ENCODE data around the gene LSP1.

The LSP1 gene

DNA sequence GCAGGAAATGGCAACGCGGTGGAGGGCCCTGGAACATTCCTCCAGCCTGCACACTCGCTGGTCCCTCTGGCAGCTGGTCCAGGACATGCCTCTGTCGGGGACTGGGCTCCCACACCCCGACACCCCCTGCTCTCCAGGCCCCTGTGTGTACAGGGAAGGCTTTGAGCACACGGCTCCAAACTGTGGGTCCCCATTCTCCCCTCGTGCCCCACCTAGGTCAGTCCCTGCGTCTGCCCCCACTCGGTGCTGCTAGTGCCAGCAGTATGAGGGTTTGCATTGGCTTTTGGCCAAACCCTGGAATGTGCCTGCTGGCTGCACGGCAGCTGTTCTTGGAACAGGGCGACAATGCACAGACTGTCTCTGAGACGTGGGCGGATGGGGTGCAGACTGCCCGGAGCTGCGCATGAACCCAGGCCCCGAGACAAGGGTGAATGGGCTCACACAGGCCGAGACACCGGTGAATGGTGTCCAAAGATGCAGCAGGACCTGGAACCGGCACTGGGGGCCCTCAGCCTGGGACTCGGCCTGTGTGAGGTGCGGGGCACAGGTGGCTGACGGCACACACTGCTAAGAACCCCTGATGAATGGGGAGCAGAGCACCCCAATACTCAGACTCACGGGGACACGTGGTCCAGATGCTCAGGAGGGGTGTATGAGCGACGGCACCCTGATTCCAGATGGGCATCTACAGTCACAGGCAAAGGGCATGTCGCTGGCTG is 25.6 kb upstream of the LSP1 start:
- DNase-seq (ENCODE audit: low read depth in 1 of 2, low spot score in 1 of 2), result peak; percentile 79 to 97
- TF ChIP-seq JUND (IDR thresholded peaks at IDR 0.05; ENCODE audit: low read depth), result no peak
- in situ Hi-C loops (cut with HindIII; ENCODE audit: low pct_unique_long_range_greater_than_20kb, low sequenced_read_pairs), result no loop called here

DNA sequence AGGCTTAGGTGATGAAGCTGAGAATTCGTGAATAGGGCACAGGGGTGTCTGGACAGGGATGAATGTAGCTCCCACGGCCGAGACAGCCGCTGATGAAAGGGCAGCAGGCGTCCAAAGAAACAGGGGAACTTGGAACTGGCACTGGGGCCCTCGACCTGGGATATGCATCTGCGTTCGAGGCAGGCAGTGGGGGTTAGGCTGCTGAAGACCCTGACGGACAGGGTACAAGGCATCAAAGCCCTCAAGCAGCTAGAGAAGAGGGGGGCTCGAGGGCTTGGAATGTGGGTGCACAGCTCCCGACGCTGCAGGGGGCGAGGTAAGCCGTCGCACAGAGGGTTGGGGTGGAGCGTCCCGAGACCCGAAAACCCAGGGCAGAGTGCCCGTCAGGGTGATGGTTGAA is 25.0 kb upstream of the LSP1 start:
- in situ Hi-C loops (cut with HindIII; ENCODE audit: low pct_unique_long_range_greater_than_20kb, low sequenced_read_pairs), result no loop called here
- DNase-seq (ENCODE audit: low read depth in 1 of 2, low spot score in 1 of 2), result no peak
- no peak for TF ChIP-seq JUND (IDR thresholded peaks at IDR 0.05; ENCODE audit: low read depth)

DNA sequence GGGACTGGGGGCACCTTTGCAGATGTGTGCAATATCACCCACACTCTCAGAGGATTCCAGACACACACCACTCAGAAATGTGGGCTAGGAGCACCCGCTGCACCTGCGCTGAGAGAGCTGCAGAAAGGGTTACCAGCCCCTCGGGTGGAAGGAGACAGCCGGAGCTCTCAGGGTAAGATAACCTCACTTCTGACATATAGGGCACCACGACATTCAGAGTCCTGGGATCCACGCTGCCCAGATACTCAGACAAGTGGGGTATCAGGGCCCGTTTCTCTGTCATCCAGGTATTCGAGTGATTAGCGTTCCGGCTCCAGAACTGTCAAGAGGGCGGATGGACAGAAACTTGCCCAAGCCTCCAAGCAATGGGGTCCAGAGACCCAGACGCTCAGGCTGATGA is 24.3 kb upstream of the LSP1 start:
- in situ Hi-C loops (cut with HindIII; ENCODE audit: low pct_unique_long_range_greater_than_20kb, low sequenced_read_pairs), result no loop called here
- no peak for DNase-seq (ENCODE audit: low read depth in 1 of 2, low spot score in 1 of 2)
- no peak for TF ChIP-seq JUND (IDR thresholded peaks at IDR 0.05; ENCODE audit: low read depth)

DNA sequence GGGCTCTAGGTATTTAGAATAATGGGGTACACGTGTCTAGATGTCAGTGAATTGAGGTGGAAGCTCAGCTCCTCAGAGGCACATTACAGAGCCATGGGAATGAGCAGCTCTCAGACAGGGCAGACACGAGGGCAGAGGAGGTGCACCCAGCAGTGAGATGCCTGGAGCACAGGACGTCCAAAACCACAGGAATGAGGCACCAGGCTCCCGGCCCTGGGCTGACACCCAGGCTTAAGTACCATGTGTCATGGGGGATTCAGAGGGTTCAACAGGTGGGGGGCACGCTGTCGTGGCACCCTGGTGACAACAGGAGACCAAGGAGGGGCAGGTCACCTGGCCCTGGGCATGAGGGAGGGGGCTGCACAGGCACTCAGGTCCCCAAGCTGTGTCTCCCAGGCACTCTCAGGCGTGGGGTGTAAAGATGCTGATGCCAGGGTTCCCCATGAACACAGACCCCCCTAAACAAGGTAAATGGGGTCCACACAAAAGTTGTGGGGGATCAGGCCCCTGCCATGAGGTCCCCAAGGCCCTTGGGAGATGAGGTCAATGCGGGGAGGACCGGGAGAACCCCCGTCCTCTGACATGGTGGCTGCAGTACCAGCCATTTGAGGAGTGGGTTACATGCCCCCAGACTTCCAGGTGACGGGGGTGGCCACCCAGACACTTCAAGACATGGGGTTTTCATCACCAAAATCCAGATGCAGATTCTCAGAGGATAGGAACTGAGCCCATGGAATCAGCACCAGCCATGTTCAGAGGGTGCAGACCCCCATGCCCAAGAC is 23.7 kb upstream of the LSP1 start:
- peak; percentile 70 to 93 for DNase-seq (ENCODE audit: low read depth in 1 of 2, low spot score in 1 of 2)
- in situ Hi-C loops (cut with HindIII; ENCODE audit: low pct_unique_long_range_greater_than_20kb, low sequenced_read_pairs), result no loop called here
- TF ChIP-seq JUND (IDR thresholded peaks at IDR 0.05; ENCODE audit: low read depth), result no peak

DNA sequence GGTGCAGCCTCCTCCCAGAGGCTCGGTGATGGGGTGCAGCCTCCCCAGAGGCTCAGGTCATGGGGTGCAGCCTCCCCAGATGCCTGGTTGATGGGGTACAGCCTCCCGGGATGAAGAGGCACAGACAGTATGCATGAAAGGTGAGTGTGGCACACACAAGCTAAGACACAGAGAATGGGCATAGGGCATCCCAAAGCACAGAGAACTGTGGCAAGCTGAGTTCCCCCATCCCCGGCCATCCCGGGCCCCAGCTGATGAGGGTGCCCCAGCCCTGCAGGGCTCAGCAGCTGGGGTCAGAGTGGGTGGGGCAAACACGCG is 22.9 kb upstream of the LSP1 start:
- peak in 1 of 2 experiments; percentile 70 for DNase-seq (ENCODE audit: low read depth in 1 of 2, low spot score in 1 of 2)
- in situ Hi-C loops (cut with HindIII; ENCODE audit: low pct_unique_long_range_greater_than_20kb, low sequenced_read_pairs), result no loop called here
- no peak for TF ChIP-seq JUND (IDR thresholded peaks at IDR 0.05; ENCODE audit: low read depth)

DNA sequence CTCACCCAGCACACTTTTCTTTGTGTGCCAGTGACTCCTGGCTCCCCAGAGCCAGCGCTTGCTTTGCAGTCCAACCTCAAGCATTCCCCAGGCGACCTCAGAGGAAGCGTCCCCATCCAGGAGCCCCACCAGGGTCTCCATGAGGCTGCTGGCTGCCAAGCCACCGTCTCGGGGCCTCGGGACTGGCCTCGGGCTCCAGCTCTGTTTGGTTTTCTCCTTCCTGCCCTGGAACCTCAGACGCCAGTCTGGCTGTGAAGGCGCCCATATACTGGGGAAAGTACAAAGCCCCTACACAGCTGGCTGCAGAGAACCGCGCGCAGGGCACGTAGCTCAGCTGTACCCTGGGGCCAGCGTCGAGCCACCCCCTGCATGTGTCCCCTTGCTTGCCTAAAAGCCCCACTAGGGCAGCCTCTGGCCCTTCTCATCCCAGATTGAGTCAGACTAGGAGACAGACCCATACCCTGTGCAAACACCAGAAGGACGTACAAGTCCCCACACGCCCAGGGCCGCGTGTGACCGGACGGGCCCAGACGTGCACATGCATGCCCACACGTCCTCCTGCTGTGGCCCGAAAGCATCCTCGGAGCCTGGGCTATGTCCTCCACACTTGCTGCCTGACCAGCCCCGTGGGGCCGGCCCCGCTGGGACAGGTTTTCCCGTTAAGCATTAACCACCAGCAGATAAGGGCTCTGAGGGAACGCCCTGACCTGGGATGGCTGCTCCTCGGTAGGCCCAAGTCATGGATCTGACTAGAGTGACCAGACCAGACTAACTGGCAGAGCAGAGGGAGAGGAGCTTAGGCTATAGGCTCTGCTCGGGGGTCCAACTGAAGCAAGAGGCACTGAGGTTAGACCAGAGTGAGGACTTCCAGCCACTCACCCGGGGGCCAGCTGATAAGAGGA is 22.3 kb upstream of the LSP1 start:
- in situ Hi-C loops (cut with HindIII; ENCODE audit: low pct_unique_long_range_greater_than_20kb, low sequenced_read_pairs), result no loop called here
- no peak; the same call in 1 of the 2 replicates for TF ChIP-seq JUND (IDR thresholded peaks at IDR 0.05; ENCODE audit: low read depth)
- DNase-seq (ENCODE audit: low read depth in 1 of 2, low spot score in 1 of 2), result peak in 1 of 2 experiments; percentile 86

DNA sequence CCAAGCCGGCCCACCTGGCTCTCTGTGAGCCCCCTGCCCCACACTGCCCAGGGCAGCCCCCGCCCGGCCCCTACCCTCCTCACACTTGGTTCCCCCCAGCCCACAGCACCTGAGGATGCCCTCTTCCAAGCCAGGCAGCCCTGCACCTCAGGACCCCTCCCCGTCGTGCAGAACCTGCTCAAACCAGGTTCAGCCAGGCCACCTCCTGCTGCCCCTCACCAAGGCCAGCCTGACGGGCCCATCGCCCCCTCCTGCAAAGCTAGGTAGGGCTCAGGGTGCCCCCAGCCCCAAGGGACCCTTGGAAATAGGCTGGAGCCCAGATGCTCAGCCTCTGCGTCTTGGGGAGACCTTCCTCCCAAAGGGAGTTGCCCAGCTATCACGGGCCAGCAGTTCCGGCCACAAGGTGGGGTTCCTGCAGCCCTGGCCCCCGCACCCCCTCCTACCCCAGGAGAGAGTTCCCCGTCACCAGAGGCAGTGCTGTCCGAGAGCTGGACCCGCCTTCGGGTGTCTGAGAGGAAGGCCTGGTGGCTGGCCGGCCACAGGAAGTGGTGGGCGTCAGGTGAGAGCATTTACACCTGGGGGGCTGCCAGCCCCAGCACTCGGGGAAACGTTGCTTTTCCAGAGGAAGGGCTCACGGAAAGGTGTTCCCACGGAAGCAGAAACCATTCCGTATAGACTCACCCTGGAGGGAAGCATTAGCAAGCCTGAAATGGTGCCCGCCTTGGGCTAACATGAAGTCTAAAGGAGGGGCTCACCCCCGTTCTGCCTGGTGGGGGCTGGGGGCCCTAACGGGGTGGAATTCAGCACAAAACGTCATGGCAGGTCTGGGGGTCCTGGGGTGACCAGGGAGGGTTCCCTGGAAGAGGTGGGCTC is 21.3 kb upstream of the LSP1 start:
- no peak for TF ChIP-seq JUND (IDR thresholded peaks at IDR 0.05; ENCODE audit: low read depth)
- in situ Hi-C loops (cut with HindIII; ENCODE audit: low pct_unique_long_range_greater_than_20kb, low sequenced_read_pairs), result no loop called here
- DNase-seq (ENCODE audit: low read depth in 1 of 2, low spot score in 1 of 2), result no peak

DNA sequence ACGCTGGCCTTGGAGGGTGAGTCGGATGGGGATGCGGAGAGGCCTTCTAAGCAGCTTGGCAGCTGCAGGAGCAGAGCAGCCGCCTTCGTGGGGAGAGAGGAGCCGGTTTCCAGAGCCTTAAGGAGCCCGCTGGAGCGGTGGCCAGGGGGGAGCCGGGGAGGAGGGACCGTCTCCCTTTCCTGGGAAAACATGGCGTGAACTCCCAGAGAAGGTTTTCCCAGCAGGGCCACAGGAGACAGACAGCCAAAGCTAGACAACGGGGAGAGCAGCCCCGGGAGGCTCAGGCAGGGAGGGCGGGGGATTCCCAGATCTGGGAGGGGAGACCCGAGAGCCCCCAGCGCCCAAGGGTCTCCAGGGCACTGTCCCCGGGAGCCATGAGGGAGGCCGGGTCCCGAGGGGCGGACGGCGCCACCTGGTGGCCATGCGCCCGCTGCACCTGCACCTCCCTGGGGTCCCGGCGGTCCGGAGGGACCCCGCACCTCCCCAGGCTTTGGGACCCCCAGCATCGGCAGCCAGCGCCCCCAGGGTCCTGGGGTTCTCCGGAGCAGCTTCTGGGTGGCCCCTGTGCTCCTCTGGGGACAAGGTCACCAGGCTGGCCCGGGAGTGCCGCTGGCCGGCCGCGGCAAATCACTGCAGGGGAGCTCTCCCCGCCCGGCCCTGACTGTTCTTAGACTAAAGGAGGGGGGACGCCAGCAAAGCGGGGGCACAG is 20.5 kb upstream of the LSP1 start:
- TF ChIP-seq JUND (IDR thresholded peaks at IDR 0.05; ENCODE audit: low read depth), result no peak
- in situ Hi-C loops (cut with HindIII; ENCODE audit: low pct_unique_long_range_greater_than_20kb, low sequenced_read_pairs), result no loop called here
- DNase-seq (ENCODE audit: low read depth in 1 of 2, low spot score in 1 of 2), result peak; percentile 53 to 65

DNA sequence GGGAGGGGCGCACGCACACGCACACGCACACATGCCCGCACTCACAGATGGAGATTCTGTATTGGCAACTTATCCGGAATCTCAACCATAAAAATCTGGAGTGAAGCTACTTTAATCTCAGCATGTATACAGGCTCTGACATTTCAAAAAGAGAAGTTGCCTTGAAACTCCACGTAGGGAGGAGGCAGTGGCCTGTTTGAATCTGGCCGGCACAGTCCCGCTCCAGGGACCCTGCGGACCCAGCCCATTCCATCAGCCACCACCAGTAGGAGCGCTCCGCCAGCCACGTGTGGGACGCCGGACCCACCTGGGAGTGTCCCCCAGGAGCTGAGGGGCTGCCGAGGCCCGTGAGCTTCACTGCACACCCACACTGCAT is 20.0 kb upstream of the LSP1 start:
- in situ Hi-C loops (cut with HindIII; ENCODE audit: low pct_unique_long_range_greater_than_20kb, low sequenced_read_pairs), result no loop called here
- no peak for TF ChIP-seq JUND (IDR thresholded peaks at IDR 0.05; ENCODE audit: low read depth)

DNA sequence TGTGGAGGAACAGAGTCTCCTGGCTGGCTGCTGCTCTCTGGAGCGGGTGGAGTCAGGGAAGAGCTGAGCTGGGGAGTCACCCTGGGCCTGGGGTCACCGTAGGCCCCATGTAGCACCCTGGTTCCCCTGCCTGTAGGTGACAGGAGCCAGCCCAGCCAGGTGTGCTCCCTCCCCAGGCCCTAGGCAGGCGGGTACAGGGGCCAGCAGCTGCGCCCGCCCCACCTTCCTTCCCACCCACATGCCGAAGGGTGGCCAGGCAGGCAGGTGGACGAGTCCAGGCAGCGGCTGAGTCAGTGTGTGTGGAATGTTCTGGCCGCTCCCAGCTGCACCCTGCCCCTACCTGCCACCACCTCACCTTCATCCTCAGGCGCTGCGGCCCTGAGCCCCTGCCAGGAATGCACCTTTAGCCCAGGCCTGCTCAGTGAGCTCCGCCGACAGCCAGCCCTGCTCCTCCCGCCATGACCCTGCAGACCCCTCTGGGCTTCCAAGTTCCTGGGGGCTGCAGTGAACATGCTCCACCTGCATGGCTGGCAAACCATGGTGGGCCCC is 18.7 kb upstream of the LSP1 start:
- peak; percentile 91; the same call in 1 of the 2 replicates for TF ChIP-seq JUND (IDR thresholded peaks at IDR 0.05; ENCODE audit: low read depth)
- DNase-seq (ENCODE audit: low read depth in 1 of 2, low spot score in 1 of 2), result peak; percentile 83 to 97
- in situ Hi-C loops (cut with HindIII; ENCODE audit: low pct_unique_long_range_greater_than_20kb, low sequenced_read_pairs), result no loop called here

More for the DNA sequence above, 20.0 kb upstream of the LSP1 start:
- DNase-seq (ENCODE audit: low read depth in 1 of 2, low spot score in 1 of 2), result no peak

All from T47D (cell line).